Measurements from ENCODE around the gene PELI3. TPM values are rescaled to one million over a fixed set of nuclear protein-coding genes. Genes with fewer than 3 reads are reported as not detected.

PELI3 gene
- total RNA-seq, 4 donors from 2014 or later: 13.8 to 35.0 (median 24.0) TPM

GRCh38 chr11:66488957-66489356 lies 22.3 kb downstream of the PELI3 start:
- Histone ChIP-seq H3K9me3 (no peaks in the 10 kb centered on the region), H3K4me1 (no peaks in the 10 kb centered on the region), H3K27me3 (no peaks in the 10 kb centered on the region), H3K4me3 (no peak overlapping the region), H3K36me3 (no peaks in the 10 kb centered on the region), H3K27ac (no peak overlapping the region)
- intact Hi-C loops (cut with DNase I; ENCODE audit: low total_unique reads): no loop called here
- DNase-seq: no peak
- TF ChIP-seq, protein P1, sequence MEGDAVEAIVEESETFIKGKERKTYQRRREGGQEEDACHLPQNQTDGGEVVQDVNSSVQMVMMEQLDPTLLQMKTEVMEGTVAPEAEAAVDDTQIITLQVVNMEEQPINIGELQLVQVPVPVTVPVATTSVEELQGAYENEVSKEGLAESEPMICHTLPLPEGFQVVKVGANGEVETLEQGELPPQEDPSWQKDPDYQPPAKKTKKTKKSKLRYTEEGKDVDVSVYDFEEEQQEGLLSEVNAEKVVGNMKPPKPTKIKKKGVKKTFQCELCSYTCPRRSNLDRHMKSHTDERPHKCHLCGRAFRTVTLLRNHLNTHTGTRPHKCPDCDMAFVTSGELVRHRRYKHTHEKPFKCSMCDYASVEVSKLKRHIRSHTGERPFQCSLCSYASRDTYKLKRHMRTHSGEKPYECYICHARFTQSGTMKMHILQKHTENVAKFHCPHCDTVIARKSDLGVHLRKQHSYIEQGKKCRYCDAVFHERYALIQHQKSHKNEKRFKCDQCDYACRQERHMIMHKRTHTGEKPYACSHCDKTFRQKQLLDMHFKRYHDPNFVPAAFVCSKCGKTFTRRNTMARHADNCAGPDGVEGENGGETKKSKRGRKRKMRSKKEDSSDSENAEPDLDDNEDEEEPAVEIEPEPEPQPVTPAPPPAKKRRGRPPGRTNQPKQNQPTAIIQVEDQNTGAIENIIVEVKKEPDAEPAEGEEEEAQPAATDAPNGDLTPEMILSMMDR (IDR thresholded peaks at IDR 0.05): no peak
- TF ChIP-seq POLR2A (IDR thresholded peaks at IDR 0.05): no peak

GRCh38 chr11:66489636-66490035 lies 22.9 kb downstream of the PELI3 start:
- H3K27ac ChIP-seq: no peak overlapping the region
- H3K4me1 ChIP-seq: no peaks in the 10 kb centered on the region
- intact Hi-C loops (cut with DNase I; ENCODE audit: low total_unique reads): no loop called here
- H3K27me3 ChIP-seq: no peaks in the 10 kb centered on the region
- no peaks in the 10 kb centered on the region for H3K9me3 ChIP-seq
- TF ChIP-seq POLR2A (IDR thresholded peaks at IDR 0.05): no peak
- TF ChIP-seq, protein P1 (IDR thresholded peaks at IDR 0.05): no peak
- H3K36me3 ChIP-seq: no peaks in the 10 kb centered on the region
- H3K4me3 ChIP-seq: no peak overlapping the region
- DNase-seq: no peak

GRCh38 chr11:66491315-66491935 lies 24.7 kb downstream of the PELI3 start:
- Histone ChIP-seq H3K4me1 (no peaks in the 10 kb centered on the region), H3K9me3 (no peaks in the 10 kb centered on the region), H3K36me3 (no peaks in the 10 kb centered on the region), H3K27me3 (no peaks in the 10 kb centered on the region), H3K27ac (no peak overlapping the region), H3K4me3 (no peak overlapping the region)
- DNase-seq: no peak
- TF ChIP-seq, protein P1 (IDR thresholded peaks at IDR 0.05): no peak
- no peak for TF ChIP-seq POLR2A (IDR thresholded peaks at IDR 0.05)
- intact Hi-C loops (cut with DNase I; ENCODE audit: low total_unique reads): no loop called here

DNA sequence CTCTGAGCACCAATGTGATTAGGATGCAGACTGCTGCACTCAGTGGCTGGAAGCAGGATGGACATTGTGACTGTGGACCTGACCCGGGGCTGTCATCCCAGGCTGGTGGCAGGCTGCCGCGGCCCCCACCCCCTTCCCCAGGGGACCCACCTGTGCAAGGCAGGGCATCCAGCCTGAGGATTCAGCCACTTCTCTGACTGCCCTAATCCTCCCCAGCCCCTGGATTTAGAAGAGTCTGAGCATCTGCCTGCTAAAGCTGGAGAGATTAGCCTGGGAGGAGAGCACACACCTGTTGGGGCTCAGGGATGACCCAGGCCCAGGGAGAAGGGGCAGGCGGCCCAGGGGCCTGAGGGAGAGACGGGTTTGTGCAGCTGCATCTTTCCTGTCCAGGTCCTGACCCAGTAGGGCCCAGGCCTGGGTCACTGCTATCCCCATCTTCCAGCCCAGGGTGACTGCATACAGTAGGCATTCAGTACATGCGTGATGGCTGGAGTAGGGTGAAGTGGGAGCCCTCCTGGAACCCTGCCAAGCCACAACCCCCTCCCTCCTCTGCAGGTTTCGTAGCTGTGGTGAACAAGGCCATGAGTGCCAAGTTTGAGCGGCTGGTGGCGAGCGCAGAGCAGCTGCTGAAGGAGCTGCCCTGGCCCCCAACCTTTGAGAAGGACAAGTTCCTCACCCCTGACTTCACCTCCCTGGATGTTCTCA lies 25.6 kb downstream of the PELI3 start:
- H3K36me3 ChIP-seq: no peaks in the 10 kb centered on the region

GRCh38 chr11:66493130-66493529 lies 26.4 kb downstream of the PELI3 start:
- no peaks in the 10 kb centered on the region for H3K4me1 ChIP-seq
- intact Hi-C loops (cut with DNase I; ENCODE audit: low total_unique reads): no loop called here
- no peak for DNase-seq
- TF ChIP-seq, protein P1 (IDR thresholded peaks at IDR 0.05): no peak
- no peak for TF ChIP-seq POLR2A (IDR thresholded peaks at IDR 0.05)
- H3K9me3 ChIP-seq: no peaks in the 10 kb centered on the region
- H3K36me3 ChIP-seq: no peaks in the 10 kb centered on the region
- H3K27me3 ChIP-seq: no peaks in the 10 kb centered on the region
- H3K4me3 ChIP-seq: no peak overlapping the region
- H3K27ac ChIP-seq: no peak overlapping the region

More for the DNA sequence above, 25.6 kb downstream of the PELI3 start:
- Histone ChIP-seq H3K4me3 (no peak overlapping the region), H3K4me1 (no peaks in the 10 kb centered on the region), H3K9me3 (no peaks in the 10 kb centered on the region), H3K27me3 (no peaks in the 10 kb centered on the region), H3K27ac (no peak overlapping the region)
- no peak for DNase-seq
- intact Hi-C loops (cut with DNase I; ENCODE audit: low total_unique reads): no loop called here
- TF ChIP-seq POLR2A (IDR thresholded peaks at IDR 0.05): no peak
- TF ChIP-seq, protein P1 (IDR thresholded peaks at IDR 0.05): no peak

All from uterus (tissue), 4 donors.